Measurements from ENCODE around the gene IDI2. TPM values are rescaled to one million over a fixed set of nuclear protein-coding genes. Genes with fewer than 3 reads are reported as not detected.

The IDI2 gene
- polyA plus RNA-seq, 2 of the 4 experiments (the other 2 are of a cell fraction) = not detected

GRCh38 chr10:1063232-1063865 is 37.7 kb upstream of the IDI2 start:
- ATAC-seq = no peak
- H3K9me3 ChIP-seq = no peaks in the 10 kb centered on the region
- no peak for DNase-seq (ENCODE audit: low read depth in 1 of 2, low spot score in 1 of 2)
- ChIA-PET CTCF (no interaction called here), POLR2A (no interaction called here)
- no peak overlapping the region for H3K4me2 ChIP-seq
- TF ChIP-seq FOSL2 (IDR thresholded peaks at IDR 0.05) (no peak), FOSL2 (CRISPR knock-in tag; IDR thresholded peaks at IDR 0.05) (no peak)
- H3K27ac ChIP-seq = no peak overlapping the region
- 93% methylated on average over 7 of the region's 7 CpGs for WGBS (ENCODE audit: missing lambda C conversion rate)
- no peak overlapping the region for H3K4me3 ChIP-seq
- H3K4me1 ChIP-seq = no peaks in the 10 kb centered on the region
- FAIRE-seq = no peak

GRCh38 chr10:1061930-1062774 is 36.5 kb upstream of the IDI2 start:
- ChIA-PET CTCF (interaction anchor here (0.6 to 1.0 kb wide), 2 partner anchors 14 to 712 kb away, joined by 3 to 4 read pairs; no protein-coding TSS in a partner anchor), POLR2A (no interaction called here)
- H3K4me2 ChIP-seq = no peak overlapping the region
- peaks cover 7% of the 10 kb centered on the region; the same call in 2 of the 3 replicates for H3K4me1 ChIP-seq
- no peaks in the 10 kb centered on the region for H3K9me3 ChIP-seq
- DNase-seq (ENCODE audit: low read depth in 1 of 2, low spot score in 1 of 2) = no peak
- no peak for FAIRE-seq
- WGBS (ENCODE audit: missing lambda C conversion rate) = 94% methylated on average over 7 of the region's 7 CpGs
- ATAC-seq = no peak
- H3K4me3 ChIP-seq = no peak overlapping the region
- TF ChIP-seq CHD2 (IDR thresholded peaks at IDR 0.05; ENCODE audit: low read length, partially characterized antibody) (no peak), RFX5 (IDR thresholded peaks at IDR 0.05) (no peak), RCOR1 (IDR thresholded peaks at IDR 0.05; ENCODE audit: low read depth, low read length) (no peak), CBX2 (IDR thresholded peaks at IDR 0.05; ENCODE audit: borderline replicate concordance, low read depth) (no peak), CTCF (IDR thresholded peaks at IDR 0.05) (no peak), TP53 (CRISPR knock-in tag; IDR thresholded peaks at IDR 0.05) (no peak), GATA3 (IDR thresholded peaks at IDR 0.05; ENCODE audit: borderline replicate concordance) (no peak), BCL3 (IDR thresholded peaks at IDR 0.05) (no peak), NFE2L2 (conservative IDR thresholded peaks at IDR 0.05; ENCODE audit: low read length) (no peak), NR3C1 (IDR thresholded peaks at IDR 0.05) (no peak), EHMT2 (IDR thresholded peaks at IDR 0.05; ENCODE audit: low read depth) (no peak), POLR2AphosphoS2 (conservative IDR thresholded peaks at IDR 0.05; ENCODE audit: low read length) (no peak), TFCP2L1 (CRISPR knock-in tag; IDR thresholded peaks at IDR 0.05) (no peak), HOXA7 (CRISPR knock-in tag; IDR thresholded peaks at IDR 0.05) (no peak), EHF (CRISPR knock-in tag; IDR thresholded peaks at IDR 0.05) (no peak), MYC (IDR thresholded peaks at IDR 0.05; ENCODE audit: borderline replicate concordance, low read length) (no peak), FOSB (CRISPR knock-in tag; IDR thresholded peaks at IDR 0.05) (no peak)
- H3K27ac ChIP-seq = no peak overlapping the region

GRCh38 chr10:1059902-1060301 is 34.2 kb upstream of the IDI2 start:
- FAIRE-seq = no peak
- WGBS (ENCODE audit: missing lambda C conversion rate) = 86% methylated on average over 8 of the region's 8 CpGs
- H3K4me3 ChIP-seq = no peak overlapping the region
- no peak overlapping the region for H3K27ac ChIP-seq
- H3K4me2 ChIP-seq = no peak overlapping the region
- POLR2A ChIA-PET = no interaction called here
- ATAC-seq = no peak
- TF ChIP-seq NPAS2 (CRISPR knock-in tag; IDR thresholded peaks at IDR 0.05; ENCODE audit: borderline replicate concordance) = no peak
- TF ChIP-seq ZC3H11A (IDR thresholded peaks at IDR 0.05) = no peak
- no peak for TF ChIP-seq RNF2 (IDR thresholded peaks at IDR 0.05; ENCODE audit: borderline replicate concordance, low read depth)
- TF ChIP-seq CBX2 (IDR thresholded peaks at IDR 0.05; ENCODE audit: borderline replicate concordance, low read depth) = no peak
- no peak for TF ChIP-seq SMC3 (IDR thresholded peaks at IDR 0.05)
- peaks cover 12% of the 10 kb centered on the region for H3K4me1 ChIP-seq
- CTCF ChIA-PET = no interaction called here
- no peaks in the 10 kb centered on the region for H3K9me3 ChIP-seq
- DNase-seq (ENCODE audit: low read depth in 1 of 2, low spot score in 1 of 2) = no peak

Data from A549 (cell line).